Right hindlimb (tissue), 1 donor: Measurements from ENCODE around the gene CBFA2T2.
"Not testable (repeated sequence)": the region's sequence is repeated elsewhere in the genome, so short reads cannot be mapped to it uniquely, and the experiment has no call there.

Experiments
- DNase-seq: peaks from one replicate; pipeline ENCODE4 v3.0.0-alpha.2; 2018

CBFA2T2 gene

DNA sequence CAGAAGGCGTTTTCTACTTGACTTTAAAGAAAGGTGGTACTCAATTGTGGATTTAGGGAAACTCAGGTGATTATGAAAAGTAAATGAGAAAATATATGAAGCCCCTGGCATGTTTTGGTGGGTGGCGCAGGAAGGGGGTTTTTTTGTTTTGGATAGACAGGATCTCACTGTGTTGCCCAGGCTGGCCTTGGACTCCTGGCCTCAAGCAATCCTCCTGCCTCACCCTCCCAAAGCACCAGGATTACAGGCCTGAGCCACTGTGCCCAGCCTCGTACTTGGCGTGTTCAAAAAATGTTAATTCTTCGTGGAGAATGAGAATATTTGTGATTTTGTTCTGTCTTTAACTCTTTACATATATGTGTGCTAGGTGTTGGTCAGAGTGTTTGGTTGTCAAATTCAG lies 140.1 kb downstream of the CBFA2T2 start:
- DNase-seq: no peak

DNA sequence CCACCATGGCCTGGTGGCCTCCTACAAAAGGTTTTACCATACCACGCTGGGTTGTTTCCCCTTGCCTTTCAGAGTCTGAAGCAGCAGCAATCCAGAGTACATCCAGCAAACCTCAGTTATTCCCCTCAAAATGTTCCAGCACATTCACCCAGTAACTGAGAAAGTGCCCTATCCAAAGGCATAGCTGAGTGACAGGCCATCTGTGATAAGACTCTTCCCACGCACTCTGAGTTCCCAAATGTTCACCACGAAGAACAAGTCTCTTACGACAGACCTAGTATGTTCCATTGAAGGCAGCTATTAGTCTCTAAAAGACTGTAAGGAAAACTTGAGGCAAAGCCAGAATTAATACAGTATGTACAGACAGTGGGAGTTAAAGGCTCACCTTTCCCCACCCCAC lies 140.6 kb downstream of the CBFA2T2 start:
- no peak for DNase-seq

DNA sequence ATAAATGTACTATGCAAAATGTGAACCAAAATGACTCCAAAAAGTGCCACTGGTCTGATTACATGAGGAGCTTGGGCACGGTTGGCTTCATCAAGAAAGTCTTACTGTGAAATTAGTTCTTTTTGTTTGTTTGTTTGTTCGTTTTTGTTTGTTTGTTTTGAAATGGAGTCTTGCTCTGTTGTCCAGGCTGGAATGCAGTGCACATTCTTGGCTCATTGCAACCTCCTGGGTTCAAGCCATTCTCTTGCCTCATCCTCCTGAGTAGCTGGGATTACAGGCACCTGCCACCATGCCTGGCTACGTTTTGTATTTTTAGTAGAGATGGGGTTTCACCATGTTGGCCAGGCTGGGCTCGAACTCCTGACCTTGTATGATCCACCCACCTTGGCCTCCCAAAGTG lies 142.0 kb downstream of the CBFA2T2 start:
- not testable (repeated sequence) for DNase-seq

DNA sequence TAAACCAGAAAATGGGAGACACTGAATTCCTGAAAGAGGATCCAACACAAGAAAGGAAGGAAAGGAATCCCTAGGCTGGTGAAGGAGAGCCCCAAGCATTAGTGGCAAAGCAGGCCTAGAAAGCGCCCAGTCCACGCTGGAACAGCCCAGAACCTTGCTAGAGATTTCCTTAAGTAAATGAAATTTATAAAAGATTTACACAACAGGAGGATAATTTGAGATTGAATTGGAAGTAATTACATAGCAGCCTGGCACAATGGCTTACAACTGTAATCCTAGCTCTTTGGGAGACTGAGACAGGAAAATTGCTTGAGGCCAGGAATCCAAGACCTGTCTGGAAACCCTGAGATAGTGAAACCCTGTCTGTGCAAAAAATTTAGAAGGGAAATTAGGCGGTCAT lies 145.4 kb downstream of the CBFA2T2 start:
- no peak for DNase-seq

DNA sequence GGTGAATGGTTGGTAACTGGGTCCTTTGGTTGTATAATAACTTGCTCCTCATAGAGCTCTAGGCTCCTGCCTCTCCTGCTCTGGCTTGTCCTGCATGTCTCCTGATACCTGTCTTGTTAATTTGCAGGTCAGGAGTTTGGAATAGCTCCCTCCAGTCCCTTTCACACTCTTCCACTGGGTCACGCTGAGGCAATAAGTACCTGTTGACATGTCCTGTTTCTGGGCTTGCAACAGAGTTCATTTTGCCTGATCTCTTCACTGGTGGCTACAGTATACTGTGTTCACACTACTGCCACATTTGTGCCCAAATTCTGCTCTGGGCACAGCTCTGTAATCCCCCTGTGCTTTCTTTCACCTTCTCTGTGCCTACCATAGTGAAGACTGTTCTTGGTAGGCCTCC lies 146.9 kb downstream of the CBFA2T2 start:
- DNase-seq: no peak

DNA sequence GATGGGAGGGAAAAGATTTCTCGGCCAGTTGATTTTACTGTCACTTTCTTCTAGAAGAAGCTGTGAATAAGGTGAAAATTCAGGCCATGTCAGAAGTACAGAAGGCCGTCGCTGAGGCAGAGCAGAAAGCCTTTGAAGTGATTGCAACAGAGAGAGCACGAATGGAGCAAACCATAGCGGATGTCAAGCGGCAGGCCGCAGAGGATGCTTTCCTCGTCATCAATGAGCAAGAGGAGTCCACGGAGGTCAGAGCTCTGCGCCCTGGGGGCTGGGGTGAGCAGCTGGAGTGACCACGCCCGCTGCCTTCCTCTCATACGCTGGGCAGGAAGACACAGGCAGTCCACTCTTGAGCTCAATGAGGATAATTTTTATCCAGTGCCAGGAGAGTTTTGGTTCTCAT lies 150.4 kb downstream of the CBFA2T2 start:
- no peak for DNase-seq

DNA sequence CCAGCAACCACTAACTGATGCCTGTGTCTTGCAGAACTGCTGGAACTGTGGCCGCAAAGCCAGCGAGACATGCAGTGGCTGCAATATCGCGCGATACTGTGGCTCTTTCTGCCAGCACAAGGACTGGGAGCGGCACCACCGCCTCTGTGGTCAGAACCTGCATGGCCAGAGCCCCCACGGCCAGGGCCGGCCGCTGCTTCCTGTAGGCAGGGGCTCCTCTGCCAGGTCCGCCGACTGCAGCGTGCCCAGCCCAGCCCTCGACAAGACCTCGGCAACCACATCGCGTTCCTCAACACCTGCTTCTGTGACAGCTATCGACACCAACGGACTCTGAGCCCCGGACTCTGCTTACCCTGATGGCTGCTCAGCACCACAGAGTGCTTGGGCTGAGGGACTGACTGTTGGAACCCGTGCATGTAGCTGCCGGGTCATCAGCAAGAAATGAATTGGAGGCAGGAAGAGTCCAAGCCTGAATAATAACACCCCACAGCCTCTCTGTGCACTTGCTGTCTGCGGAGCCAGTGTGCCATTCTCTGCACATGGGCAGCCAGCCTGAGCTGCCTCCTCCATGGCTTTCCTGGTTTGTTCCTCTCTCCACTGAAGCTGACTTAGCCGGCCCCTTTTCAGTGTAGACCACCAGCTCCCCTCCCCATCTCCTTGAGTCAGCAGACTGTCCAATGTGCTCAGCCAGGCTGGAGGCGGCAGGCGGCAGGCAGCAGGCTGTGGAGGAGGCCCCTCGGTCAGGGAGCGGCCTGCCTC lies 154.6 kb downstream of the CBFA2T2 start:
- no peak for DNase-seq

DNA sequence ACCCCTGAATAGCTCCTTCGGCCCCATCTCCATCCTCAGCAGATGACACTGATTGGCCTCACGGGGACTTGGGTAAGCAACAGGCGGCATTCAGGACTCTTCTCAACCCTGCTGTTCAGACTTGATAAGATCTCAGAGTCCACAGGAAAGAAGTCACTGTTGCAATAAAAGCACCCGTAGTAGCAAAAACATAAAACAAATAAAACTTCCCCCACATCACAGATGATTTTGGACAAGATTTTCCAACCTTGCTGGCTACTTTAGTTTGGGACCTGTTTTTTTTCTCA lies 155.1 kb downstream of the CBFA2T2 start:
- DNase-seq: no peak

DNA sequence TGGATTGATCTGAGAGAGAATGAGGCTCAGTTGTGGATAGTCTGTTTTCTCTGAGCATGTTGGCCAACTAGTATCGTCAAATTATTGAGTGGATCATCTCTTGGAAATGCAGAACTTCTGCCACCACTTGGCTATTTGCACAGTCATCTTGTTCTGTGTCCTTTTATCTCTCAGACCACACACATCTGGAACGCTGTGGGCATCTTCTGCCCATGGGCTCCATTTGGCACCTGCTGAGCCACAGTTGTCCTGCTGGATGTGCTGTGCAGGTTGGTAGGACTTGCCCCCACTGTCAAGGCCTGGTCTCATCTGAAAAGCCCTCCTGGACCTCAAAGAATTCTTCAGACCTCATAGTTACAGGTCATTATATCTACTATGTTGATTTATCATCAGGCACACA lies 155.5 kb downstream of the CBFA2T2 start:
- DNase-seq: no peak

DNA sequence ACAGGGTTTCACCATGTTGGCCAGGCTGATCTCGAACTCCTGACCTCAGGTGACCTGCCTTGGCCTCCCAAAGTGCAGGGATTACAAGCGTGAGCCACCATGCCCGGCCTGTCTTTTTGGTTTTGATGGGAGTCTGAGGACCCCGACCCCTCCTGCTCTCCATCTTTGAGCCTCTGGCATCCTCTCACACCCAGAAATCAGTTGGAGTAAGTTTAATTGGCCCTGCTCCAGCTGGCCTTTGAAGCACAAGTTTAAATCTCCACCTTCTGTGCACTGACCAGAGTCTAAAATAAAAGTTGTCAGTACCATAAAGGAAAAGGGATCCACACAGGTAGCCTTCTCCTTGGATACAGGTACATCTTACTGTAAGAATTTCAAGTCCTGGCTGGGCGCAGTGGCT lies 156.3 kb downstream of the CBFA2T2 start:
- DNase-seq: no peak

DNA sequence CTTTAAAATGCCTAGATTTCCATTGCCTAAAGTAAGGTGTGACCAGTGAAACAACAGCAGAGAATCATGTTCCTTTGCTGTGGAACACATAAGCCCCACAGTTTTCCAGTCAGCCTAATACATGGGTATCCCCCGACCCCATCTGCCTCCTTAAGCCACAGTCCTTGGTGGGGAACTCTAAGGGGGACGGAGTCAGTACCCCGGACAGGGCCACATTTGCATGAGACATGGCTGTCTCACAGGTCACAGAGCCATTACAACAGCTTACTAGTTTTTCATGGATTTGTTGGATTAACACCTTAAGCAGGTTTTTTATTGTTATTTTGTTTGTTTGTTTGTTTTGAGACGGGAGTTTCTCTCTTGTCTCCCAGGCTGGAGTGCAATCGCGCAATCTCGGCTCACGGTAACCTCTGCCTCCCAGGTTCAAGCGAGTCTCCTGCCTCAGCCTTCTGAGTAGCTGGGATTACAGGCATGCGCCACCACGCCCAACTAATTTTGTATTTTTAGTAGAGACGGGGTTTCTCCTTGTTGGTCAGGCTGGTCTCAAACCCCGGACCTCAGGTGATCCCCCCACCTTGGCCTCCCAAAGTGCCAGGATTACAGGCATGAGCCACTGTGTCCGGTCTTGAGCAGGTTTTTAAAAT lies 157.2 kb downstream of the CBFA2T2 start:
- not testable (repeated sequence) for DNase-seq

DNA sequence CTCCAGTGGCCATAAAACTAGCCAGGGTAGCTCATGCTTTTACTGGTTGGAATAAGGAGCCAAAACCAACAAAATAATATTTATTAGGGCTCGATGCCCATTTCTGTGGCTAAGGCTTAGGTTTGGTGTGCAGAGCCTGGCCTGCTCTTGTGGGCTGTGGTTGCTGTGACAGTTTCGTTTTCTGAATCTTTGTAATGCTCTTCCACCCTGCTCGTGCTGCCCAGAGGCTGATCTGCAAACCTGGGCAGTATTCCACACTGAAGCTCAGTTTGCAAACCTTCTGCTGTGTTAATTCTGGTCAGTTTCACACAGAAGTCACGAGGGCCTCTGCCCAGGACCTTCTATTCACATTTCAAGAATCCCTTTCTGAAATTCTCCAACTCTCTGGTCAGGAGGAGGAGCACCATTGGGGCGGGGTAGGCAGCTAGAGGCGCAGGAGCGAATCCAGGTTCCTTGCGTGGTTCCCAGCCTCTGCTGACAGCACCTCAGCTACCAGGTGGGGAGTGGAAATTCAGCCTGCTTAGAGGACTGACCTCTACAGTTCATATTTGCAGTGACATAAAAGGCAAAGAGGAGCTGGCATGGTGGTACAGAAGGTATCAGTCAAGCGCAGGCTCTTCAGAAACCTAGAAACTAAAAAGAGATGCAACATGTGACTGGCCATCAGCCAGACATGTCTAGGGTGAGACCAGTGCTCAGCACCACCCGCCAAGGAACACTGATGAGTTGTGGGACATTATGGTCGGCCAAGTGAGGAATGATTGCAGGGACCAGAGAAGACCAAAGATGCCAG lies 157.9 kb downstream of the CBFA2T2 start:
- peak; percentile 41 for DNase-seq

DNA sequence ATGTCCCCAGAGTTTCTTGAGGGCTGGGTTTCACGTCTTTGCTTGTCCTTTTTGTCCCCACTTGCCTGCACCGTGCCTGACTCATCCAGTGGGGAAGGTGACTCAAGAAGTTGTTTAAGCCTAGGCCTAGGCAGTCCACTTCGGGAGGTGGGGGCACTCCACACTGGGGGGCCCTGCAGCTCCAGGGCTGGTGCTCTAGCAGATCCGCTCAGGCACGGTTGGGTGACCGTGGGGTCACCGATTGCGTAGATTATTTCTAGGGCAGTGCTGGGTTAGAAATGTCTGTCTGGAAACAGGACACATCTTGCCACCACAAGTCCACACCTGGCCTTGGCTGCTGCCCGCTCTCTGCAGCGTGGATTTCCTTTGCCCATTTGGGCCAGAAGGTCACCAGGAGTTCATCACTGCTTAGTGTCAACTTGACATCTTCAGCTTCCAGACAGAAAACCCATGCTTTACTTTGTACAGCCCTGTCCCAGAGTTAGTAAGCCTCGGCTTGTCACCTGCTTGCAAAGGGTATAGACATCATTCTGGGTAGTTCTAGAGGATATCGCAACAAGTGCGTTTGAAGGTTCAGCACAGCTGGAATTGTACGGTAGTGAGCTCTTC lies 158.6 kb downstream of the CBFA2T2 start:
- no peak for DNase-seq

DNA sequence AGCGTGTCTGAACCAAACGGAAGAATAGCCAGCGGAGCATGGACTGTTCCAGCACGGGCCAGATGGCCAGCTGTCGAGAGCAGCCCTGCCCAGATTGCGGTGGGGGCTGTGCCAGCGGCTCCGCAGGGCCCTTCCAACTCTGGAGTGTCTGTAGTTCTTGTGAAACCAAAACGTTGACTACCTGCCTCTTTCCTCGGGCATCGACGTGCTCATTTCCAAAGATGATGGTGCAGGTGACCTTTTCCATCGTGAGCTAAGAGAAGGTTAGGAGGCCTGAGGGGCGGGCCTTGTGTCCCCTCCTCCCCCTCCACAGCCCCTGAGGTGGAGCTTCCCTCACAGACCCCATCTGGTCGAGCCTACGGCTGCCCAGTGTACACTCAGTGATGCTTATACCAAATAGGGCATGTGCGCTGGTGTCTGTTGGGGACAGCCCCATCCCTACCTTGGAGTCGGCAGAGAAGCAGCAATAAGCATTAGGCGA lies 159.3 kb downstream of the CBFA2T2 start:
- DNase-seq: peak; percentile 71

DNA sequence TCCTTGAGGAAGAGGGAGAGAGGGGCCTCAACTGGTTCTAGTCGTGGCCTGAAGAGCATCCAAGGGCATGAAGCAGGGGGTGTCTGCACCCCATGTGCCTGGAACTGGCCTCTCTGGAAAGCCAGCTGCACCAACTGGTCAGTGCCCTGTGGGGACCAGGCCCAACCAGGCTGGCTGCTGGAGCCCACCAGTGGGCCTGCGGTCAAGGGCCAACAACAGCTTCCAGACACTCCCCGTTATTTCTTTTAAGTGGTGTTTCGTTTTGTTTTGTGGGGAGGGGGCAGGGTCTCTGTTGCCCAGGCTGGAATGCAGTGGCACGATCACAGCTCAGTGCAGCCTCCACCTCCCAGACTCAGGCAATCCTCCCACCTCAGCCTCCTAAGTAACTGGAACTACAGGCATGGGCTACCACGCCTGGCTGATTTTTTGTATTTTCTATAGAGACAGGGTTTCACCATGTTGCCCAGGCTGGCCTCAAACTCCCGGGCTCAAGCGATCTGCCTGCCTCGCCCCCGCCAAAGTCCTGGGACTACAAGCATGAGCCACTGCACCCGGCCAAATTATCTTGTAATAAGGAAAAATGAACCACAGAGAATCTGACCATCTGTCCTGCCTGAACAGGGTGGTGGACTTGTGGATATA lies 160.3 kb downstream of the CBFA2T2 start:
- DNase-seq: no peak

DNA sequence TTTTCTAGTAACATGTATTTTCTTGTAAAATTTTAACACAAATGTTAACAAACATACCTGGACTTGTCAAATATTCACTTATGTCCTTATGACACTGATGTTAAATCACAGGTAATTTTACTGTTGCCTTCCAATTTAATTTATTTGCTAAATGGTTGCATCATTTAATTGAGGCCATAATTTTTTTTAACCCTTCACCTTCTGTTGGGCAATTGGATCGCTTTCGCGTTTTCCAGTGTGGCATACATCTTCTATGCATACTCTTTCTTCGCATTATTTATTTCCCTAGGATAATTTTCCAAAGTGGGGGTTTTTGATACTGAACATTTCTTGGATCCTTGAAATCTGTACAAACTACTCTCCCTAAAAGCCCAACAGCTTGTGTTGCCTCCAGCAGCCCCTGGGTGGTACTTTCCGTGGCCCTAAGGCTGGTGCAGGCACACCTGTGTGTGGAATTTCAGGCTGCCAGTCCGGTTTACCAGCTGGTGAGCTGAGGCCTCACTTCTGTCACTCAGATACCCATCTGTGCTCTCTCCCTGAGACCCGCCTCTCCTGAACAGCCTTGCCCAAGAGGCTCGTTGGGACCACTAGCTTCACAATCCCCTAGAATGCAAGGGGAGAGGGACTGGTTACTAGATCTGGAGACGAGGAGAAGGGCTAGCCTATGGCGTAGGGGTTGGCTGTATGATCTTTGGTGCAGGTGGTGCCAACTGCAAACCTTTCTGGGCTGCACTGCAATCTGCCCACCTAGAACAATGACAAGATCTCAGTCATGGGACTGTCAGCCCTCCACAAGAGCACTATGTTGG lies 161.1 kb downstream of the CBFA2T2 start:
- DNase-seq: peak; percentile 23

DNA sequence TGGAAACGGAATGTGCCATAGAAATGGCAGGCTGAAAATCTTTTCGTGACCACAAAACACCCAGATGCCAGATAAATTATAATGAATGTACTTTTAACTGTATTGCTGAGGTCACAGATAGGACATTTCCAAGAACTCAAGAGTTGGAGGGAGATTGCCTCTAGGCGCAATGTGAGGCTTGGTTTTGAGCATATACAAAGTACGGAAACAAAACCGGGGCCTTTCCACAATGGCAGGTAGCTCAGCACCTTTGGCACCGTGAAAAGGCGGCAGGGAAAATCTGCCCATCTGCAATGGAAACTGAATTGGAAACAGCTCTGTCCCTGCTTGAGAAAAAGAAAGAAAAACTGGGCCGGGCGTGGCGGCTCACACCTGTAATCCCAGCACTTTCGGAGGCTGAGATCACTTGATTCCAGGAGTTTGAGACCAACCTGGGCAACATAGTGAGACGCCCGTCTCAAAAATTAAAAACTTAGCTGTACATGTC lies 161.7 kb downstream of the CBFA2T2 start:
- DNase-seq: no peak

DNA sequence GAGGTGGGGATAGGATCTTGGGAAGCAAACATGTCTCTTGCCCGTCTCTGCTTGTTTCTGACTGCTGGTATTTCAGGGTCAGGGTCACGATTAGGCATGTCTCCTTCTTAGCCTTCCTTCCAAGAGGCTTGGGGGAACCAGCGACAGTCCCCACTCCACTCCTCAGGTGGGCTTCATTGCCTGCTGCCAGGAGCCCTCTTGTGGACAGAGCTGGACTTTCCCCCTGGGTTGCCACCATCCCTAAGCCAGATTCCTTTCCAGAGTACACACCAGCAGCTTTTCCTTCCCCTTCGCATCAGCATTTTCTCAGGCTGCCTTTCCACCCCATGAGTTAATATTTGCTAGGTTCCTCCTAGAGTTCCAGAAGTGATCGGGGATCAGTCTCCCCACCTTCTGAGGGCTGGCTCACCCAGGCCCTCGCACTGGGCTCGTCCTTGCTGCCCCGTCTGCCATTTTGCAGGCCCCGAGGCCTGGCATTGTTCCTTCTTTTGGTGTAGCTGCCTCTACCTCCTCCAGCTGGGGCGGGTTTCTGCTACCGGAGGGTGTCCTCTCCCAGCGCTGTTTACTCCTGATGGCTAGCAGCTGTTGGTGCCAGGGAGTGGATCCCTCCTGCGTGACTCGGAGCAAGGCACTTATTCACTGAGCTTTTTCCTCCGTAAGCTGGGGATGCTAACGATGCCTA lies 163.5 kb downstream of the CBFA2T2 start:
- peak; percentile 80 for DNase-seq

DNA sequence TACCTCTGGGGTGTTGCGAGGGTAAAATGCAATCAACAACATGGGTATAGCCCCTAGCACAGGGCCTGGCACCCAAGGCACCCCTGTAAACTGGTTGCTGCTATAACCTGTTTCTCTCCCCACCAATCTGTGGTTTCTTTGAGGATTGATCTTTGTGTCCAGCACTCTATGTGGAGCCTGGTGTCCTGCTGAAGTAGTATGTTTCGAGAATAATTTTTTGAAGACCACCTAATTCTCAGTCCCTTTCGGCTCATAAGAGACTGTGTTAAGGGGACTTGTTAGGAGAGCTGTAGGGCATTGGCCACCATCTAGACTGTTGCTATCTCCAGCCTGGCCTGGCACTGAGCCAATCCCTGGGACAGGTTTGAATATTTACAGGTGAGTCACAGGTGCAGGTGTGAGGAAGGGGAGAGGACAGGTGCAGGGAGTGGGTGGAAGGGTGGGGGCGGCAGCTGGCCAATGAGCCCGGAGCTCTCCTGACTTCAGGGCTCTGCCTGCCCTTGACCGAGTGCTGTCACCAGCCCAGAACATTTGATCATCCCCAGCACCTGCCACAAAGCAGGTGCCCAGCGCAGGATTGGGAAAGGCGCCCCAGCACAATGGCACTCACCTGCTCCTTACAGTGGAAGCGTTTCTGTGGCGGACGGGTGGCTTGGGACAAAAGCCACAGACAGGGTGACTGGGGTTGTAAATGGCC lies 164.2 kb downstream of the CBFA2T2 start:
- peak; percentile 34 for DNase-seq

DNA sequence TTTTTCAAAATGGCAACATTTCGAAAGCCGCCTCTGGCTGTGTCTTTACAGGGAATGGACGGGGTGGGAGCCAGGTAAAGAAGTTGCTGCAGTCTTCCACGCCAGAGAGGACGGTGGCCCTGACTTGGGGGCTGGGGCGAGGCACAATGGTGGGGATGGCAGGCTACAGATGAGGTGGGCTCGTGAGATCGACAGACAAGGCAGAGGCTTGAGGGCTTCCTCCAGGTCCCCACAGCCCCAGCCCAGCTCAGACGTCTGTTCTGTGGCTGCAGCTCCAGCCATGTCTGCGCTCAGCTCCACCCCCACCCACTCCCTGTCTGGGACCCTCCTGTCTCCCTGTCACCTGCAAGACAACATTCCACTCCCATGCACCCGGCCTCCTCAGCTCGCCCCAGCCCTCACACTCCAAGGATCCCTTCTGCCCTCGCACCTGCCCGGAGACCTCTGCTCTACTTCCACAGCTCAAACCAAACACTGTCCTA lies 164.8 kb downstream of the CBFA2T2 start:
- DNase-seq: no peak

DNA sequence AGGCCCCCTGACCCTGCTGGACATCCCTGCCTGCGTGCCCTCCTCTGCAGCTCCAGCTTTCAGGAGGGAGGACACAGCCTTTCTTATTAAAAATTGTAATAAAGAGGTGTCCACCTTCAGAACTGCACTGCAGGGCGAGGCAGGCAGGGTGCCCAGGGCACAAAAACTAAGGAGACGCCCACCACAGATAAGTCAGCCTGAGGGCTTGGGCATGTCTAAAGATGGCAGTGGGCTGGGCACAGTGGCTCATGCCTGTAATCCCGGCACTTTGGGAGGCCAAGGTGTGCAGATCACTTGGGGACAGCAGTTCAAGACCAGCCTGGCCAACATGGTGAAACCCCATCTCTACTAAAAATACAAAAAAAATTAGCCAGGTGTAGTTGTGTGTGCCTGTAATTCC lies 165.3 kb downstream of the CBFA2T2 start:
- no peak for DNase-seq
